Right kidney (tissue), 1 donor: Measurements from ENCODE around the gene COQ8B.
"Not testable (repeated sequence)": the region's sequence is repeated elsewhere in the genome, so short reads cannot be mapped to it uniquely, and the experiment has no call there.

Experiments
- DNase-seq: peaks from one replicate; pipeline ENCODE4 v3.0.0-alpha.2; 2016

Gene COQ8B

GRCh38 chr19:40742886-40743285 is 26.2 kb upstream of the COQ8B start:
- DNase-seq = no peak

DNA sequence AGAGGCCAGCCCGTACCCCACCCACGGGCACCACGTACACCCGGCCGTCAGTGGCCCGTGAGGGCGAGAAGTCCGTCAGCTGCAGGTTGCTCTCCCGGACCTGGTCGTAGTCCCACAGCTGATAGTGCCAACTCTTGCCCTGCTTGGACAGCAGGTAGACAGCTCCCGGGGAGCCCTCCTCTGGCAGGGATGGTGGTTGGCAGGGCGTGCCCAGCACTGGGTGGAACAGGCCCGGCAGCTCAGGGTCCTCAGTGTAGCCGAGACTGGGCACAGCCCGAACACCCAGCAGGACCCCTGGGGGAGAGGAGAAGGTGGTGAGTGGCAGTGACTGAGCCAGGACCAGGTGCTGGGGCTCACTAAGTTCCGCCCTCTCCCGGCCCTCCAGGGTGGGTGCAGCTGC is 25.8 kb upstream of the COQ8B start:
- DNase-seq = no peak

DNA sequence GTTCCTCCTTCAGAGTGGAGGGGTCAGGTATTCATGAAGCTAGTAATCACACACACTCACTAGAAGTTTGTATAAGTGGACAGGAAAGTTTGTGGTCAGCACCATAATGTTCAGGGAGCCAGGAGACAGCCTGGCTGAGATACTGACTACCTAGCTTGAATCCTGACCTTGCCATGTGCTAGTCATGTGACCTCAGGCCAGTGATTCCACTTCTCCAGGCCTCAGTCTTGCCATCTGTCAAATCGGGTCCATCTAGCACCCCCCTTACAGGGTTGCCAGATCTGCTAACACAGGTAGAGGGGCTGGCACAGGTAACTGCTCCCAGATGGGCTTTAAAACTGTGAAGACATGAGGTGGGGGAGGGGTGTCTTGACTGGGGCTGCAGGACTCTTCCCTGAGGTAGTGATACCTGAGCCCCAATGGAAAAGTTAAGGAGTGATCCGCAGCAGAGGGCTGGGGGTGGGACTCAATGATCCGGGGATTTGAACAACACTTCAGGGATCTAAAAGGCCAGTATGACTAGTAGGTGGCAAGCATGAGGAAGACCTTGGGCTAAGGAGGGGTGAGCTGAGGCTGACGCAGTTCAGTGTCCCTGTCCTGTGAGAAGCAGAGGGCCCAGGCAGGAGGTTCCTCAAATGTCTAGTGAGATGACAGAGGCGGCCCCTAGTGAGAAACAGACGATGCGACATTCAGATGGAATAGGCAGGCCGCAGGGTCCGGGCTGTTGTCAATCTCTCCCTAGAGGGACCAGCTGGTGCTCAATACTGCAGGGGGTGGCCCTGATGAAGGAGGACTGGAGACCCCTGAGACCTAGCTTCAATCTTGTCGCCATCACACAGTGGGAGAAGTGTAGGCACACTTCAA is 25.1 kb upstream of the COQ8B start:
- no peak for DNase-seq

- DNase-seq = no peak
These were observed 24.1 kb upstream of the COQ8B start for GRCh38 chr19:40740747-40741146.

GRCh38 chr19:40739871-40740703 is 23.4 kb upstream of the COQ8B start:
- DNase-seq = no peak

GRCh38 chr19:40739030-40739839 is 22.5 kb upstream of the COQ8B start:
- no peak for DNase-seq

- DNase-seq = no peak
These were observed 20.5 kb upstream of the COQ8B start for GRCh38 chr19:40737102-40737644.

GRCh38 chr19:40736661-40737060 is 20.0 kb upstream of the COQ8B start:
- no peak for DNase-seq

DNA sequence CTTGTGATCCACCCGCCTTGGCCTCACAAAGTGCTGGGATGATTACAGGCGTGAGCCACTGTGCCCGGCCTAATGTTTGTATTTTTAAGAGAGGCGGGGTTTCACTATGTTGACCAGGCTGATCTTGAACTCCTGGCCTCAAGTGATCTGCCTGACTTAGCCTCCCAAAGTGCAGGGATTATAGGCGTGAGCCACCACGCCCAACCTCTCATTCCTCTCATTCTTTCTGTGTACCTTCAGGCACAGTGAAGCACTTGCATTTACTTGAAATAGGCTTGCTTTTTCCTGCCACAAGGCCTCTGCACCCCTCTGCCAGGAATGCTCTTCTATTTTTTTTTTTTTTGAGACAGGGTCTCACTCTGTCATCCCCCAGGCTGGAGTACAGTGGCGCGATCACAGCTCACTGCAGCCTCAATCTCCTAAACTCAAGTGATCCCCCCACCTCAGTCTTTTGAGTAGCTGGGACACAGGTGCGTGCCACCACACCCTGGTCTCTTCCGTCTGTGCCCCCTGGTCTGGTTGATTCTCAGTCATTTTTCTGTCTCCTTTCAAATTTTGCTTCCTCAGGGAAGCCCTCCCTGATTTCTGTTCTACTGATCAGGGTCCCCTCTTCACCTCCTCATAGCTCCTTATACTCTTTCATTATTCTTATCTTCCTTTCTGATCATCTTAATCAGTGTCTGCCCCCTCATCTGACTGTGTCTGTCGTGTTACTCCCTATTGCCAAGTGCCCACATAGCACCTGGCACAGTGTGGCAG is 18.5 kb upstream of the COQ8B start:
- DNase-seq = no peak

GRCh38 chr19:40733149-40733548 is 16.5 kb upstream of the COQ8B start:
- no peak for DNase-seq

DNA sequence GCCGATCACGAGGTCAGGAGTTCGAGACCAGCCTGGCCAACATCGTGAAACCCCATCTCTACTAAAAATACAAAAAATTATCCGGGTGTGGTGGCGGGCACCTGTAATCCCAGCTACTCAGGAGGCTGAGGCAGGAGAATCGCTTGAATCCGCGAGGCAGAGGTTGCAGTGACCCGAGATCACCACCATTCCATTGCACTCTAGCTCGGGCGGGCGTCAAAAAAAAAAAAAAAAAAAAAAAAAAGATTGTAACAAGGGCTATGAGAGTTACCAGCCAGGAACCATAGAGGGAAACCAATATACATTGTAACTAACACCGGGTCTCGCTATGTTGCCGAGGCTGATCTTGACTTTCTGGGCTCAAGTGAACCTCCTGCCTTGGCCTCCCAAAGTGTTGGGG is 15.6 kb upstream of the COQ8B start:
- DNase-seq = not testable (repeated sequence)

- DNase-seq = not testable (repeated sequence)
These were observed 13.4 kb upstream of the COQ8B start for GRCh38 chr19:40730065-40730464.

DNA sequence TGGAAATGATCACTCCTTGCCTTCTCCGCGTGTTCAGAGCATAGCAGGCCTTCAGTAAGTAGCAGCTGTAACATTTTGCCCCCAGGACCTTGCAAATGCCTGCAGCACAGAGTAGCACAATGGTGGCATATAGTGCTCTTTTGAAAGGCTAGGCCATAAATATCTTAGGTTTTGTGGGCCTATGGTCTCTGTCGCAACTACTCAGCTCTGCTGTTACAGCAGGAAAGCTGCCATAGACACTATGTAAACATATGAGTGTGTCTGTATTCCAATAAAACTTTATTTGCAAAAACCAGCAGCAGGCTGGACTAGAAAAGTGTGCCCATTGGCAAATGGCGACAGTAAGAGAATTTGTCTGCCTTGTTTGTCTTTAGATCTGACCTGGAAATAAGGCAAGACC is 9.6 kb upstream of the COQ8B start:
- no peak for DNase-seq

GRCh38 chr19:40724855-40725254 is 8.2 kb upstream of the COQ8B start:
- no peak for DNase-seq

DNA sequence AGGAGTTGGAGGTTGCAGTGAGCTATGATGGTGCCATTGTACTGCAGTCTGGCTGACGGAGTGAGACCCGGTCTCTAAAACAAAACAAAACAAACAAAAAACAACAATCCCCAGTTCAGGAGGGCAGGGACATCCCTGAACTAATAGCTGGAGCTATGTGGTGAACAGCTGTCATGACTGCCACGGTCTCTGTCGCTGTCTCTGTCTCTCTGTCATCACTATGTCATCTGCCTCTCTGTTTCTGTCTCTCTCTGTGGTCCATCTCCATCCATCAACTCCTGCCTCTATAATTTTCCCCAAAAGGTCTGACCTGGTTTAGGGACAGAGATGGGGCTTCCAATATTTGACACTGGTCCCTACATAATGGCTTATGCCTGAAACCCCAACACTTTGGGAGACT is 7.6 kb upstream of the COQ8B start:
- DNase-seq = no peak

- no peak for DNase-seq
These were observed 7.1 kb upstream of the COQ8B start for GRCh38 chr19:40723661-40724254.

- DNase-seq = no peak
These were observed 5.4 kb upstream of the COQ8B start for GRCh38 chr19:40721936-40722661.

DNA sequence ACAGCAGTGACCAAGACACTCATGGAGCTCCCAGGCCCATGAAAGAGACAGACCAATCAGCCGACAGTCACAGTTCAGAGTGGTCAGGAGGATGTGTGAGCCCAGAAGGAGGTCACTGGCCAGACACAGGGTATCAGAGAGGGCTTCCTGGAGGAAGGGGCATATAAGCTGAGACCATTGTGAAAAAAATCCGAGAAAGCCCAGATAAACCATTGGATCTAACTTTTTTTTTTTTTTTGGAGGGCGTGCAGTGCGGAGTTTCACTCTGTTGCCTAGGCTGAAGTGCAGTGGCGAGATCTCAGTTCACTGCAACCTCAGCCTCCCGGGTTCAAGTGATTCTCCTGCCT is 4.4 kb upstream of the COQ8B start:
- no peak for DNase-seq

- peak; percentile 23 for DNase-seq
These were observed 2.8 kb upstream of the COQ8B start for GRCh38 chr19:40719414-40719894.

- DNase-seq = peak; percentile 58
These were observed 2.2 kb upstream of the COQ8B start for GRCh38 chr19:40718774-40719391.
